Left ventricle myocardium inferior (tissue), 1 donor: ENCODE results near the gene TCFL5. TPM values are rescaled to one million over a fixed set of nuclear protein-coding genes. Genes with fewer than 3 reads are reported as not detected.

Source experiments
- DNase-seq: peaks from one replicate; pipeline ENCODE4 v3.0.0-alpha.2; 2020
- H3K27ac ChIP-seq: fragments of 200-600 bp; replicated peaks from 2 replicates; pipeline ENCODE4 v1.8.0; 2021
- H3K27me3 ChIP-seq: fragments of 200-600 bp; 2 replicates; pipeline ENCODE4 v1.8.0; 2021; ENCODE audit warnings: low read depth
- H3K36me3 ChIP-seq: fragments of 200-600 bp; 2 replicates; pipeline ENCODE4 v1.8.0; 2021
- H3K4me1 ChIP-seq: fragments of 200-600 bp; 2 replicates; pipeline ENCODE4 v1.8.0; 2021
- H3K4me3 ChIP-seq: fragments of 200-600 bp; 2 replicates; pipeline ENCODE4 v1.8.0; 2021; ENCODE audit warnings: mild to moderate bottlenecking, moderate library complexity
- H3K9me3 ChIP-seq: fragments of 200-600 bp; replicated peaks from 2 replicates; pipeline ENCODE4 v1.8.0; 2021
- intact Hi-C: fragments of 100-400 bp; cut with micrococcal nuclease; formaldehyde crosslinking; loops from one replicate; pipeline ENCODE4 v1.11.0; 2022
- total RNA-seq: library from RNA; stranded (reverse); fragmentation: NEBNext Ultra II Directional; extraction: Animal tissue kit (Norgen Biotek cat#: 25700); gene quantifications from one replicate; pipeline ENCODE4 v1.2.1, GENCODE V29; 2021
- TF ChIP-seq, protein P1 (sequence below): fragments of 200-600 bp; IDR thresholded peaks from 2 replicates; pipeline ENCODE4 v1.8.0; 2021; ENCODE audit warnings: antibody characterized with exemption, mild to moderate bottlenecking, borderline replicate concordance
- donor health status: DM: no; HTN: yes; CAD: no; lungs with severe emphysema.

TCFL5 gene
- total RNA-seq, 1 donor from 2014 or later, result 6.6 TPM

DNA sequence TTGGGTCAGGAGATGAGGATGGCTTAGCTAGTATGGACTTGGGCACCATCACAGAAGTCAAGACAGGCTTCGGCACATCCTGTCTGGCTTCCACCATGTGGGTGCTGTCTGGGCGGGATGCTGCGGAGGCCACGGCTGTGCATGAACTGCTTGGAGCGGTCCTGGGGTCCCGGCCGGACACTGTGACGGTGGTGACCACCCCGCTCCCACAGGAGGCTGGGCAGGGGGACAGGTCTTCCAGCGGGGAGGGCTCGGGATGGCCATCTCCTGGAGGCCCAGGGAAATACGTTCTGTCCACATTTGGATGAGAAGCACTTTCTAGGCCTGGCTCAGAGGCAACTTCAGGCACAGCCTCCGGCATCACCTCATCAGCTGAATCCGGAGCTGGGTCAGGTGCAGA is 32.1 kb upstream of the TCFL5 start:
- peaks cover under 1% of the 10 kb centered on the region for H3K4me1 ChIP-seq
- peak; percentile 8 for DNase-seq
- H3K4me3 ChIP-seq, result no peak overlapping the region
- no peaks in the 10 kb centered on the region for H3K27me3 ChIP-seq
- no peak overlapping the region for H3K27ac ChIP-seq
- intact Hi-C loops, result no loop called here
- no peaks in the 10 kb centered on the region for H3K9me3 ChIP-seq
- TF ChIP-seq, protein P1, sequence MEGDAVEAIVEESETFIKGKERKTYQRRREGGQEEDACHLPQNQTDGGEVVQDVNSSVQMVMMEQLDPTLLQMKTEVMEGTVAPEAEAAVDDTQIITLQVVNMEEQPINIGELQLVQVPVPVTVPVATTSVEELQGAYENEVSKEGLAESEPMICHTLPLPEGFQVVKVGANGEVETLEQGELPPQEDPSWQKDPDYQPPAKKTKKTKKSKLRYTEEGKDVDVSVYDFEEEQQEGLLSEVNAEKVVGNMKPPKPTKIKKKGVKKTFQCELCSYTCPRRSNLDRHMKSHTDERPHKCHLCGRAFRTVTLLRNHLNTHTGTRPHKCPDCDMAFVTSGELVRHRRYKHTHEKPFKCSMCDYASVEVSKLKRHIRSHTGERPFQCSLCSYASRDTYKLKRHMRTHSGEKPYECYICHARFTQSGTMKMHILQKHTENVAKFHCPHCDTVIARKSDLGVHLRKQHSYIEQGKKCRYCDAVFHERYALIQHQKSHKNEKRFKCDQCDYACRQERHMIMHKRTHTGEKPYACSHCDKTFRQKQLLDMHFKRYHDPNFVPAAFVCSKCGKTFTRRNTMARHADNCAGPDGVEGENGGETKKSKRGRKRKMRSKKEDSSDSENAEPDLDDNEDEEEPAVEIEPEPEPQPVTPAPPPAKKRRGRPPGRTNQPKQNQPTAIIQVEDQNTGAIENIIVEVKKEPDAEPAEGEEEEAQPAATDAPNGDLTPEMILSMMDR, result no peak
- H3K36me3 ChIP-seq, result peaks cover 79% of the 10 kb centered on the region

DNA sequence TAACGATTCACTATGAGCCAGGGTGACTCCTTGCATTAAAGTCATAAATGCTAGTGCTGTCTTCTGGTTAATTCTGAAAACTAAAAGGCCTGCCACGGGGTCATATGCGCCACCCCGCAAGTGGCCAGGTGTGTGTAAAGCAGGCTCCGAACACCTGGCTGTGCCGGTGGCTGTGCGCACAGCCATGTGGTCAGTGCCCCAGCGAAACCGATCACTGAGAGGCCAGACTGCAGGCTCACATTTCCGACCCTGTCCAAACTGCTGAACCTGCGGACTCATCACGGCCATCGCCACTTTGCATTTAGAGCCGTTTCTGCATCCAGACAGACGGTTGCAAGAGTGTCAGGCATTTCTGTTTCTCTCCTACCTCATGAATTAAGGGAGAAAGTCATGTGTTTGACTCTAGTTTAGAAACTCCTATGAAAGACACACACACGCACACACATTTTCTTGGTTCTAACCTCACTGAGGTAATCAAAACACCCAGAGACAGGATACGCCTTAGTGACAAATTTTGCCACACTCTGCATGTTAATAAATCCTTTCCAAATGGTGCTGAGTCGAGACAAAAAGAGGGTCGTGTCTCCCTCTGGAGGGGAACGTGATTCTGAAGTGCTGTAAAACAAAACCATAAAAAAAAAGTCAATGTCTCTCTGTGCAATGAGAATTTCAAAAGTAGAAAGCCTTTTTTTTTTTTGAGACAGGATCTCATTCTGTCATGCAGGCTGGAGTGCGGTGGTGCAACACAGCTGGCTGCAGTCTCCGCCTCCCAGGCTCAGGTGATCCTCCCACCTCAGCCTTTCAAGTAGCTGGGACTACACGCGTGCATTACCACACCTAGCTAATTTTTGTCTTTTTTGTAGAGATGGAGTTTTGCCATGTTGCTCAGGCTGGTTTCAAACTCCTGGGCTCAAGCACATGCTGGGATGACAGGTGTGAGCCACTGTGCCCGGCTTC is 31.0 kb upstream of the TCFL5 start:
- no peaks in the 10 kb centered on the region for H3K27me3 ChIP-seq
- intact Hi-C loops, result no loop called here
- H3K4me1 ChIP-seq, result peaks cover 4% of the 10 kb centered on the region
- DNase-seq, result peak; percentile 4
- H3K4me3 ChIP-seq, result no peak overlapping the region
- no peaks in the 10 kb centered on the region for H3K9me3 ChIP-seq
- TF ChIP-seq, protein P1, result no peak
- H3K27ac ChIP-seq, result no peak overlapping the region
- H3K36me3 ChIP-seq, result peaks cover 89% of the 10 kb centered on the region

DNA sequence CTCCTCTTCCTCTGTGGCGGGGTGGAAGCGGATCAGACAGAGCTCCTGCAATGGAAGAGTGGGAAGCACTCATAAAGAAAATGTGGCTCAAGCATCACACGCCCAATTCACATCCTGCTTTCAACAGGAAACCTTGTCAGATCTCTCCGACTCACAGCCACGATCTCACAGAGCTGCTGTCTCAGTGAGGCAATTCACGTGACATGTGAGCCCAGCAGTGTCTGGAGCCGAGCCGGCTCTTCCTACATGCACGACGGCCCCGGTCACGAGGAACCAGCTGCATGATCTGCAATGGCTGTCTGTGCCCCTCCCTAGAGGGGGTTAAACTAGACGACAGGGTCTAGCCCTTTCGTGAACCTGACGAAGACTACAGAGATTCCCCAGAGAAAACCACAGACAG is 29.5 kb upstream of the TCFL5 start:
- DNase-seq, result no peak
- Histone ChIP-seq H3K9me3 (no peaks in the 10 kb centered on the region), H3K4me1 (peaks cover 13% of the 10 kb centered on the region), H3K27me3 (no peaks in the 10 kb centered on the region), H3K4me3 (no peak overlapping the region), H3K36me3 (peaks cover 94% of the 10 kb centered on the region), H3K27ac (no peak overlapping the region)
- intact Hi-C loops, result no loop called here
- TF ChIP-seq, protein P1, result no peak

DNA sequence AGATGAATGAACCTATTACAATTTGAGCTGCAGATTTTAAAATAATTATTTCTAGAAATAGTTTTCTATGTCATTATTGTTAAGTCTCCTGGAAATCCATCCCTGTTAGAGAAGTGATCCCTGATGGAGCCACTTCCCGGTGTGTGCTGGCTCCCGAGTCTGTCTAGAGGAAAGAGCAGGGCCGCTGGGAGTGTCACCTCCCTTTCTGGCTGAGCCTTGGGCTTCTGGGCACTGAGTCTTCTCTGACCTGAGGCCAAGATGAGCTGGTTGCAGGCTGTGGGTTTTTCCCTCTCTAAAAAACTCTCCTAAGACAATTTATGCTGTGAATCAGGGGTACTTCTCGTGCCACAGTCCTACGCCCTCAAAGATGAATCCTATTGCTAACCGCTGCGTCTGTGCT is 28.8 kb upstream of the TCFL5 start:
- peaks cover 13% of the 10 kb centered on the region for H3K4me1 ChIP-seq
- intact Hi-C loops, result no loop called here
- no peak for DNase-seq
- H3K36me3 ChIP-seq, result peaks cover 88% of the 10 kb centered on the region
- H3K4me3 ChIP-seq, result no peak overlapping the region
- no peaks in the 10 kb centered on the region for H3K27me3 ChIP-seq
- H3K27ac ChIP-seq, result no peak overlapping the region
- TF ChIP-seq, protein P1, result no peak
- no peaks in the 10 kb centered on the region for H3K9me3 ChIP-seq

DNA sequence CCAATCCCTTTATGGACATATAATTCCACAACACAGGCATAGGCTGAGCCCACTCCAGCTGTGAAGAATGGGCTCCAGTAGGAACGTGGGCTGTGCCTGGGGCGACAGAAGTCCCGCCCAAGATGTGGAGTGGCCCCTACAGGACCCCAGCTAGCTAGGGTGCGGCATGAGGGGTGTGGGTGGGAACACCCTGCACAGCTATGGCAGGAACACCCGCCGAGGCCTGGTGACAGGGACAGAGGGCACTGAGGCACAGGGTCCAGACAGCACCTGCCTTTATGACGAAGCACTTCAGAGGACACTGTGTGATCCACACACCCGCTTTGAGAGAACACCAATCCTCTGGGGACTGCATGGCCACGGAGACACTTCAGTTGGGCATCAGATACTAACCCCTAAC is 28.2 kb upstream of the TCFL5 start:
- Histone ChIP-seq H3K4me1 (peaks cover 13% of the 10 kb centered on the region), H3K9me3 (no peaks in the 10 kb centered on the region), H3K27ac (no peak overlapping the region), H3K36me3 (peaks cover 82% of the 10 kb centered on the region), H3K27me3 (no peaks in the 10 kb centered on the region), H3K4me3 (no peak overlapping the region)
- DNase-seq, result no peak
- TF ChIP-seq, protein P1, result no peak
- intact Hi-C loops, result no loop called here
